Muscle layer of duodenum (tissue), 2 donors: ENCODE data around the gene TIAM1.

Experiments
- H3K27ac ChIP-seq: one replicate; pipeline ENCODE4 v1.7.0; 2013; ENCODE audit warnings: mild to moderate bottlenecking, low read length
- H3K27me3 ChIP-seq: one replicate; pipeline ENCODE4 v1.7.0; 2013; ENCODE audit warnings: low read depth, mild to moderate bottlenecking, control low read depth, low read length
- H3K36me3 ChIP-seq, 2 donors: one replicate each; pipeline ENCODE4 v1.7.0; 2013; ENCODE audit warnings: low read length in 2 of 2, control low read depth in 1 of 2, mild to moderate bottlenecking in 1 of 2; ENCODE audit not compliant: insufficient read depth in 2 of 2, control insufficient read depth in 1 of 2
- H3K4me1 ChIP-seq, 2 donors: one replicate each; pipeline ENCODE4 v1.7.0; 2013; ENCODE audit warnings: low read length in 2 of 2, mild to moderate bottlenecking in 2 of 2, control low read depth in 1 of 2, moderate library complexity in 1 of 2; ENCODE audit not compliant: insufficient read depth in 2 of 2, control insufficient read depth in 1 of 2
- H3K4me3 ChIP-seq, 2 donors: one replicate each; pipeline ENCODE4 v1.7.0; 2013; ENCODE audit warnings: low read length in 2 of 2, low read depth in 1 of 2, mild to moderate bottlenecking in 1 of 2
- H3K9me3 ChIP-seq, 2 donors: one replicate each; pipeline ENCODE4 v1.7.0; 2013; ENCODE audit warnings: low read length in 2 of 2, control low read depth in 1 of 2, mild to moderate bottlenecking in 1 of 2; ENCODE audit not compliant: control insufficient read depth in 1 of 2
- donor health status: healthy.

TIAM1 gene, protein sequence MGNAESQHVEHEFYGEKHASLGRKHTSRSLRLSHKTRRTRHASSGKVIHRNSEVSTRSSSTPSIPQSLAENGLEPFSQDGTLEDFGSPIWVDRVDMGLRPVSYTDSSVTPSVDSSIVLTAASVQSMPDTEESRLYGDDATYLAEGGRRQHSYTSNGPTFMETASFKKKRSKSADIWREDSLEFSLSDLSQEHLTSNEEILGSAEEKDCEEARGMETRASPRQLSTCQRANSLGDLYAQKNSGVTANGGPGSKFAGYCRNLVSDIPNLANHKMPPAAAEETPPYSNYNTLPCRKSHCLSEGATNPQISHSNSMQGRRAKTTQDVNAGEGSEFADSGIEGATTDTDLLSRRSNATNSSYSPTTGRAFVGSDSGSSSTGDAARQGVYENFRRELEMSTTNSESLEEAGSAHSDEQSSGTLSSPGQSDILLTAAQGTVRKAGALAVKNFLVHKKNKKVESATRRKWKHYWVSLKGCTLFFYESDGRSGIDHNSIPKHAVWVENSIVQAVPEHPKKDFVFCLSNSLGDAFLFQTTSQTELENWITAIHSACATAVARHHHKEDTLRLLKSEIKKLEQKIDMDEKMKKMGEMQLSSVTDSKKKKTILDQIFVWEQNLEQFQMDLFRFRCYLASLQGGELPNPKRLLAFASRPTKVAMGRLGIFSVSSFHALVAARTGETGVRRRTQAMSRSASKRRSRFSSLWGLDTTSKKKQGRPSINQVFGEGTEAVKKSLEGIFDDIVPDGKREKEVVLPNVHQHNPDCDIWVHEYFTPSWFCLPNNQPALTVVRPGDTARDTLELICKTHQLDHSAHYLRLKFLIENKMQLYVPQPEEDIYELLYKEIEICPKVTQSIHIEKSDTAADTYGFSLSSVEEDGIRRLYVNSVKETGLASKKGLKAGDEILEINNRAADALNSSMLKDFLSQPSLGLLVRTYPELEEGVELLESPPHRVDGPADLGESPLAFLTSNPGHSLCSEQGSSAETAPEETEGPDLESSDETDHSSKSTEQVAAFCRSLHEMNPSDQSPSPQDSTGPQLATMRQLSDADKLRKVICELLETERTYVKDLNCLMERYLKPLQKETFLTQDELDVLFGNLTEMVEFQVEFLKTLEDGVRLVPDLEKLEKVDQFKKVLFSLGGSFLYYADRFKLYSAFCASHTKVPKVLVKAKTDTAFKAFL (N-terminal part only)

DNA sequence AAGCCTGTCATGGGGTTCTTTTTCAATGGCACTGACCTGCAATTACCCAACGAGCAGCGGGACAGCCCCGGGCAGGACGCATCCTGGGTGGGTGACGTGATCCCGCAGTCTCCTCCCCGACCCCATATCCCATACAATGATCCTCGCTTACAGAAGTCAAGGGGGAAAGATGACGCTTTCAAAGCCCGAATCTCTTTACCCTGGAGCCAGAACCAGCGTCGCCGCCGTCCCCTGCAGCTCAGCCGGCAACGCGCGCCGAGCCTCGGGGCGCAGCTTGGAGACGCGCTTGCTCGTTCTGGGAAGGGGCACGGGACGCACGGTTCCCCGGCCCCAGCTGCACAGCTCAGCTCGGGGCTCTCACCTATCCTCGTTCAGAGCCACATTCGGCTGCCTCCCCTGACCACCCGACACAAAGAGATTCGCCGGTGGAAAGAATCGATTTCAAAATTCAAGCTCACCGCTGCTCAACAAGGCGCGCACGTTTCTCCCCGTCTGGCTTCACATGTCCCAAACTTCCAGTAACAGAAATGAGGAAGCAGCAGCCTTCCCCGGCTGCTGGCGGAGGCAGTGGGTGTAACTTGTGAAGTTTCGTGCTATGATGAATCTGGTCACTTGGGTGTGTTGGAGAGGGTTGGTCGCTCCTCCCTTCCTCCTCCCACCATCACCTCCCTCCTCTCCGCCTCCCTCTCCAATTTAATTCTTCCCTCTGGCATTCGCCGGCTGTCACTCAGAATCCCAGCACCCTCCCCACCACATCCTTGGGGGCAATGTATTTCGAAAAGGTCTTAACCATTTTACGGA, at the start of gene TIAM1:
Gene TIAM1 (minus strand): TSS at position 582 of the 801 bp plus-strand sequence. CDS start 77,289 bp downstream, outside the sequence.
- no peaks in the 10 kb centered on the region for H3K9me3 ChIP-seq
- H3K27ac ChIP-seq: no peak within 1 kb of the TSS
- no peaks in the 10 kb centered on the region for H3K27me3 ChIP-seq

DNA sequence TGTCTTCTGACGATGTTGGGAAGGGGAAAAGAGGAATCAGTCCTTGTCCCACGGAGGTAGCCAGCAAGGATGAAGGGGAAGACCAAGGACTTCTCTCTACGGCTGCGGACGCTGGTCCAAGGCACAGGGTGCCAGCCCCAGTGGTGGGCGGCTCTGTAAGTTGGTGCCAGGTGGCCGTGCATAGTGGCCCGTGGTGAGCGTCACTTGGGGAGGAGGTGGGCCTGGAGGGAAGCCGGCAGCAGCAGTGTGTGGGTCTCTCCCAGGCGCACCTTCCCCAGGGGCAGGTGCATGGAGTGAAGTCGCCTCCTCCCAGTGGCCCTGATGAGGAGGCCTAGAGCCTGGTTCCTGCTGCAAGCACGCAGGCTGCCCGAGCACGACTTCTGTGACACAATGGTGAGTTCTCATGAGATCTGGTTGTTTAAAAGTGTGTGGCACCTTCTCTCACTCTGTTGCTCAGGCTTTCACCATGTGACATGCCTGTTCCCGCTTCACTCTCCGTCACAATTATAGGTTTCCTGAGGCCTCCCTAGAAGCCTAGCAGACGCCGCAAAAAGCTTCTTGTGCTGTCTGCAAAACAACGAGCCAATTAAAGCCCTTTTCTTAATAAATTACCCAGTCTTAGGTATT, 43.6 kb upstream of the TIAM1 start:
- Histone ChIP-seq H3K4me3 (no peak overlapping the region), H3K9me3 (no peaks in the 10 kb centered on the region), H3K36me3 (no peaks in the 10 kb centered on the region), H3K27ac (no peak overlapping the region), H3K4me1 (no peaks in the 10 kb centered on the region), H3K27me3 (no peaks in the 10 kb centered on the region)

More for the DNA sequence above, at the start of gene TIAM1:
- Histone ChIP-seq H3K4me3 (peak within 1 kb of the TSS; percentile 46 to 48), H3K36me3 (no peaks in the 10 kb centered on the region), H3K4me1 (peaks cover 0 to 5% of the 10 kb centered on the region in 2 donors)

DNA sequence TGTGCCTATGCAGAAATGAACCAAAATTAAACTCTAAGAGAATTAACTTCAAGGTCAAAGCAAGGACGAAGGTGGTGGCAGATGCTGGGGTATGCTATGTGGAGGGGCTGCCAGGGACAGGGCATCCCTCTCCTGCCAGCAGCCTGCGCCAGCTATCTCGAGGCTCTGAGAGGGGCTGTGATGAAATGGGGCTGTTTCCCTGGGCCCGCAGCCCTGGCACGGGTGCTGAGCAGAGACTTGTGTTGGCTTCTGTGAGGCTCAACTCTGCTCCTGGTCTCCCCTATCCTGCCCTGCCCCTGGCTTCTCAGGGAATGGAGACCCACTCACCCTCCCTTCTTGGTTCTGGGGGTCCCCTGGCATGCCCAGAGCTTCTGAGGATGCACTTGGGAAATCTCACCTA, 41.9 kb upstream of the TIAM1 start:
- Histone ChIP-seq H3K27ac (no peak overlapping the region), H3K4me1 (no peaks in the 10 kb centered on the region), H3K4me3 (no peak overlapping the region), H3K9me3 (no peaks in the 10 kb centered on the region), H3K27me3 (no peaks in the 10 kb centered on the region), H3K36me3 (no peaks in the 10 kb centered on the region)

DNA sequence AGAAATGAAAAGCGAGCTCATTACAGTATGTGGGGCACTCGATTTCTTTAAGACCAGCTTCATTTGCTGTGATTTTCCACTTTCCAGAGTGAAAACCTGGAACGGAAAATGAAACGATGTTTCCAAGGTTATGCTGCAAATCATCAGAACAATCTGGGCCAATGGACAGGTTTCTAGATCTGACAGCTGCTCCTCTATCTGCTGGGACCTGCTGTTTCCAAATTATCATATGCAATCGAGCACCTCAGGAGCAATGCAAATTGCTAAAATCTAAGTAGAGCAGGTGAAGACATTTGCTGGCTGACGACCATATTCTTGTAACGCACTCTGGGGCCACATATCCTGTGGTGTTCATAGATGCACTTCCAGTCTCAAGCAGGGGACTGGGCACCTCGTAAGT, 39.7 kb upstream of the TIAM1 start:
- H3K36me3 ChIP-seq: no peaks in the 10 kb centered on the region
- no peak overlapping the region for H3K27ac ChIP-seq
- no peaks in the 10 kb centered on the region for H3K9me3 ChIP-seq
- H3K4me1 ChIP-seq: no peaks in the 10 kb centered on the region
- H3K27me3 ChIP-seq: no peaks in the 10 kb centered on the region
- no peak overlapping the region for H3K4me3 ChIP-seq

DNA sequence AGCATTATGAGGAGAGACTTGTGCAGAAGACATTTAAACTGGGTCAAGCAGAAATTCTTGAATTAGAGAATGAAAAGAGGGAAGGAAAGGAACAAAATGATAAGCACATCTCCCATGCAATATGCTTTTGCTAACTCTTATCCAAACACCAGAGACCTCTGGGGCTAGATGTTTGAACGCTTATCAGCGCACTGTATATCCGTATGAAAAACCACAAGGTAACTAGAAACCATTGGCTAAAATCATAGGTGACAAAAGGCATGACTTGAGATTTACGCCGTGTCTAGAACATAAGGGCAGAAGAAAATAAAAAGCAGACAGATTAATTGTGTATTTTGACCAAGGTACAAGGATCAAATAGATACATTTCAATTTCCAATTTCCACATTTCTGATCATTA, 38.0 kb upstream of the TIAM1 start:
- H3K36me3 ChIP-seq: no peaks in the 10 kb centered on the region
- H3K9me3 ChIP-seq: no peaks in the 10 kb centered on the region
- no peaks in the 10 kb centered on the region for H3K4me1 ChIP-seq
- no peak overlapping the region for H3K4me3 ChIP-seq
- H3K27ac ChIP-seq: no peak overlapping the region
- H3K27me3 ChIP-seq: no peaks in the 10 kb centered on the region

DNA sequence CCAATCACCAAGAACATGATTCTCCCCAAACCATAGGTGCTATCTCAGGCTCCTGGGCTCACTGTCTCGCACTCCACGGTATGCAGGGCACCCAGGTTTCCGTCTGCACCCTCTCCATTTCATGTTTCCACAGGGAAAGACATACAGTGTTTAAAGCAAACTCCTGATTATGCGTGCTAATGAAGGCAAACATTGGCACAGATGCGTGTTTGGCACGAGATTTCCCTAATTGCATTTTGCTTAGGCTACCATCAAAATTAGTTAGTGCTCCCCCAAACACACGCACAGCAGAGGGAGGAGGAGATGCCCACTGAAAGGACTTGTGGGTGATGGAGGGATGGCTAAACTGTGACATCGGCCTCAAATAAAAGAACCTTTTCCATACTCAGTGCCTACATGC, 32.2 kb upstream of the TIAM1 start:
- no peak overlapping the region for H3K27ac ChIP-seq
- H3K4me3 ChIP-seq: no peak overlapping the region
- no peaks in the 10 kb centered on the region for H3K4me1 ChIP-seq
- H3K27me3 ChIP-seq: no peaks in the 10 kb centered on the region
- H3K36me3 ChIP-seq: no peaks in the 10 kb centered on the region
- no peaks in the 10 kb centered on the region for H3K9me3 ChIP-seq

DNA sequence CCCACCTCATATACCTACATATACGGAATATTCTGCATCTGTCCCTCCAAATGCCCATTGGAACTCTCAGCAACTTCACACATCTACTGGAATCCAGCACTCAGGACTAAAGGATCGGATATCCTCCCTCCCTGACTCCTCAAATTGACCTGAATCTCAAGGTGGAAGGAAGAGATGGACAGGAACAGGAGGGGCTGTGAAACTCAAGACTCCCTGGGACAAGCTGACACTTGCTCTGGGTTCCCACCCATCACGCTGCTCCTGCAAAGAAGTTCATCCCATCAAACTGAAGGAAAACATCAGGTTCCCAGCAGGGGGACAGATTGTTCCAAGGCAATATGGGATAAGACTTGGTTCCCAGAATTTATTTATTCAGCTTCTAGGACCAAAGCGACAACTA, 30.3 kb upstream of the TIAM1 start:
- no peak overlapping the region for H3K4me3 ChIP-seq
- H3K36me3 ChIP-seq: no peaks in the 10 kb centered on the region
- H3K9me3 ChIP-seq: no peaks in the 10 kb centered on the region
- H3K27me3 ChIP-seq: no peaks in the 10 kb centered on the region
- H3K27ac ChIP-seq: no peak overlapping the region
- no peaks in the 10 kb centered on the region for H3K4me1 ChIP-seq

DNA sequence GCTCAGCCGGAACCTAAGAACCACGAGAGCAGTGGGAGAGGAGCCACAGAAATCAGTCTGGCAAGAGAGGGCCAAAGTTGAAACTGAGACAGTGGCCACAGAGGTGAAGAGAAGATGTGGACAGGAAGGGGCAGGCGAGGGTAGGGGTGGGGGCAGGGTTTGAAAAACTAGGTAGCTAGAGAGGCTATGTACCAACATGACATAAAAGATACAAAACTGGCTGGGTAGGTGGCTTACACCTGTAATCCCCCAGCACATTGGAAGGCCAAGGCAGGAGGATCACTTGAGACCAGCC, 28.4 kb upstream of the TIAM1 start:
- no peaks in the 10 kb centered on the region for H3K27me3 ChIP-seq
- no peaks in the 10 kb centered on the region for H3K9me3 ChIP-seq
- H3K4me3 ChIP-seq: no peak overlapping the region
- no peak overlapping the region for H3K27ac ChIP-seq
- H3K4me1 ChIP-seq: no peaks in the 10 kb centered on the region
- no peaks in the 10 kb centered on the region for H3K36me3 ChIP-seq

DNA sequence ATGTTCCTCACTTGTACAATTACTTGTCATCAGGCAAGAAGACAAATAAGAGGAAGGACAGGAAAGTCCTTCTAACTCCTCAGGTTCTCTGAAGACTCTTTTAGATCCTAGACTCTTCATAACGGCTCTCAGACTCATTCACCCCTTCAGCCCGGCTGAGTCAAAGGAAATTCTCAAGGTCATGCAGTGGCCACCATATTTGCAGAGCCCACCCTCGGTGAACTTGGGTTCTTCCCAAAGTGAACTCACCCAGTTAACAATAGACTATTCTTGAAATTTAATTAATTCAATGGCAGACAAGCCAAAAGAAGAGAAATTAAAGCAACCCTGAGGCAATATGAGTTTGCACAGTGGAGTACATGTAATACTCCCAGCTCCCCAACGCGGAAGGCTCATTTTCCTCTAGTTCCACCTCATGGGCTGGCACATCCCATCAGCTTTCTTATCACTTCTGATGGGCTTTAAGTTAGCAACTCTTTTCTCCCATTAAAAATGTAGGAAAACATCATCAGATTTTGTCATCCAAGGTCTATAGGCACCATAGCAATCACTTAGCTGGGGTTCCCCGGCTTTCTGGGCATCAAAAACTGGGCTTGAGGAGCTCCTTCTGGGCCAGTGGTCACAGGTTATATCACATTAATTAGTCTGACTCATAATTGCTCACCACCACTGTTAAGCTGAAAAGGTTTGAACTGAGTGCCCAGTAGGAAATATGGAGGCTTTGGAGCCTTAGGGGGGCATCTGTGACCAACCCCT, 27.8 kb upstream of the TIAM1 start:
- Histone ChIP-seq H3K36me3 (no peaks in the 10 kb centered on the region), H3K9me3 (no peaks in the 10 kb centered on the region), H3K4me1 (no peaks in the 10 kb centered on the region), H3K27me3 (no peaks in the 10 kb centered on the region), H3K4me3 (no peak overlapping the region), H3K27ac (no peak overlapping the region)

DNA sequence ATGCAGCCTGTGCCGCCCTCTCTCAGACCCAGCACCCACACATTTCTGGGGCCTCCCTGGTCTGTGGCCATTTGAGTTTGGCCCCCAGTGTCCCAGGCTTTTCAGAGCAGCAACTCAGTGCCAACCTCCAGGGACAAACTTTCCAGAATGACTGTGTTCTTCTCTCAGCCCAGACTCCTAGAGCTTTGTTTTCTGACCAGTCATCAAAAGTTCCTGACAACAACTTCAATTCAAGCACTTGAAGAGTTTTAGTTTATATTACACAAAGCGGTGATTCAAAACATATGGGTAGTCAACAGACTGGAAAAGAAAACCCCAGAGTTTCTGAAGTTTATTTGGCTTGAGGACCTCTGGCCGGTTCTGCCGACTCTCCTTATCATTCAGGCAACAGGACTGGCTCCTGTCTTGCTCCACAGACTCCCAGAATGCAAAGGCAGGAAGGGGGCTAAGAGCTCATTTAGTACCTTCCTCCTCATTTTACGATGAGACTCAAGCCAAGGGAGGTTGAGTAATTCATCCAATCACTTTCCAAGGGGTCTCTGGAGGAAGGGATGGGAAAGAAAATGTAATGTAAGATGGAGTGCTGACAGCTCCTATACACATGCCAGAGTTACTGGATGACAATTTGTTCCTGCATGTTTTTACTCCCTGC, 27.0 kb upstream of the TIAM1 start:
- no peaks in the 10 kb centered on the region for H3K4me1 ChIP-seq
- H3K9me3 ChIP-seq: no peaks in the 10 kb centered on the region
- H3K27me3 ChIP-seq: no peaks in the 10 kb centered on the region
- no peaks in the 10 kb centered on the region for H3K36me3 ChIP-seq
- no peak overlapping the region for H3K4me3 ChIP-seq
- no peak overlapping the region for H3K27ac ChIP-seq
